OCI-LY1 (cell line): ENCODE measurements around the gene LAPTM5.

Experiments
- EZH2 ChIP-seq: fragments of 200-600 bp; sonication (generic), shearing (Covaris generic); IDR thresholded peaks from 2 replicates; pipeline ENCODE4 v1.8.0; 2017; ENCODE audit warnings: borderline replicate concordance, mixed run types, mild to moderate bottlenecking, antibody characterized with exemption, low read length, moderate library complexity, mixed read lengths
- TF ChIP-seq, protein P1 (sequence below): fragments of 200-600 bp; sonication (generic), shearing (Covaris generic); IDR thresholded peaks from 2 replicates; pipeline ENCODE4 v1.5.1; 2017; ENCODE audit warnings: mild to moderate bottlenecking, antibody characterized with exemption, low read length, moderate library complexity, mixed read lengths

DNA sequence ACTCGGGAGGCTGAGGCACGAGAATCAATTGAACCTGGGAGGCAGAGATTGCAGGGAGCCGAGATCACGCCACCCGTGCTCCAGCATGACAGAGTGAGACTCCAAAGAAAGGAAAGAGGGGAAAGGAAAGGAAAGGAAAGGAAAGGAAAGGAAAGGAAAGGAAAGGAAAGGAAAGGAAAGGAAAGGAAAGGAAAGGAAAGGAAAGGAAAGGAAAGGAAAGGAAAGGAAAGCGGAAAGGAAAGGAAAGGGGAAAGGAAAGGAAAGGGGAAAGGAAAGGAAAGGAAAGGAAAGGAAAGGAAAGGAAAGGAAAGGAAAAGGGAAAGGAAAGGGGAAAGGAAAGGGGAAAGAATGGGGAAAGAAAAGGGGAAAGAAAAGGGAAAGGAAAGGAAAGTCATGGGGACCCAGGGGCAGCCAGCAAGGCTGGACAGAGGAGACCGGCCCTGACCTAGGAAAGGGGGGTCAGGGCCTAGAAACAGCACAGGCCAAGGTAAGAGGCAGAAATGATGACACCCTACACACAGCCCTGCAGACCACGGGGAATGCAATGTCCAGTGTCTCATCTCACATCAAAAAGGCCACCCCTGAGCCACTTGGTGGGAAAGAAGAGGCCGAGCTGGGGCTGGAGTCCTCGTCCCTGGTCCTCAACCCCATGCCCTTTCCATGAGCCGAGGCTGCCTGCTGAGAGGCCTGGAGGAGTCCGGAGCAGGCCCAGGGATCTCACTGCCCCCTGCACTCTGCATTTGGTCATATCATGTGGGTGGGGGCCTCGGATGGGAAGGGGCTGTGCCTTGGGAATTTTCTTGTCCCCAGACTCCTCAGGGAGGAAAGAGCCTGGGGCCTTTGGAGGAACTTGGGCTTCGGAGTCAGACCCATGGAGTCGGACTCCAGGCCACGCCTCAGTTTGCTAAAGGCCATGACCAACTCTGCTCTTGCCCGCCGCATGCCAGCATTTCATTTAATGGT, 18.8 kb upstream of the LAPTM5 start:
- TF ChIP-seq, protein P1, sequence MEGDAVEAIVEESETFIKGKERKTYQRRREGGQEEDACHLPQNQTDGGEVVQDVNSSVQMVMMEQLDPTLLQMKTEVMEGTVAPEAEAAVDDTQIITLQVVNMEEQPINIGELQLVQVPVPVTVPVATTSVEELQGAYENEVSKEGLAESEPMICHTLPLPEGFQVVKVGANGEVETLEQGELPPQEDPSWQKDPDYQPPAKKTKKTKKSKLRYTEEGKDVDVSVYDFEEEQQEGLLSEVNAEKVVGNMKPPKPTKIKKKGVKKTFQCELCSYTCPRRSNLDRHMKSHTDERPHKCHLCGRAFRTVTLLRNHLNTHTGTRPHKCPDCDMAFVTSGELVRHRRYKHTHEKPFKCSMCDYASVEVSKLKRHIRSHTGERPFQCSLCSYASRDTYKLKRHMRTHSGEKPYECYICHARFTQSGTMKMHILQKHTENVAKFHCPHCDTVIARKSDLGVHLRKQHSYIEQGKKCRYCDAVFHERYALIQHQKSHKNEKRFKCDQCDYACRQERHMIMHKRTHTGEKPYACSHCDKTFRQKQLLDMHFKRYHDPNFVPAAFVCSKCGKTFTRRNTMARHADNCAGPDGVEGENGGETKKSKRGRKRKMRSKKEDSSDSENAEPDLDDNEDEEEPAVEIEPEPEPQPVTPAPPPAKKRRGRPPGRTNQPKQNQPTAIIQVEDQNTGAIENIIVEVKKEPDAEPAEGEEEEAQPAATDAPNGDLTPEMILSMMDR = no peak
- no peak for TF ChIP-seq EZH2
